ENCODE results near the gene SUGP2.
"Not testable (repeated sequence)": the region's sequence is repeated elsewhere in the genome, so short reads cannot be mapped to it uniquely, and the experiment has no call there.

SUGP2 gene

GRCh38 chr19:19042732-19043280, 9.5 kb upstream of the SUGP2 start:
- in situ Hi-C loops (cut with HindIII; ENCODE audit: low pct_ligation_motif_present, low pct_unique_long_range_greater_than_20kb, low sequenced_read_pairs) = no loop called here
- no peak for DNase-seq

- no peak for DNase-seq
- in situ Hi-C loops (cut with HindIII; ENCODE audit: low pct_ligation_motif_present, low pct_unique_long_range_greater_than_20kb, low sequenced_read_pairs) = no loop called here
Observed at GRCh38 chr19:19040417-19040816, 7.1 kb upstream of the SUGP2 start.

- no peak for DNase-seq
- in situ Hi-C loops (cut with HindIII; ENCODE audit: low pct_ligation_motif_present, low pct_unique_long_range_greater_than_20kb, low sequenced_read_pairs) = no loop called here
Observed at GRCh38 chr19:19039901-19040300, 6.6 kb upstream of the SUGP2 start.

GRCh38 chr19:19034204-19034624, 897 bp upstream of the SUGP2 start:
- in situ Hi-C loops (cut with HindIII; ENCODE audit: low pct_ligation_motif_present, low pct_unique_long_range_greater_than_20kb, low sequenced_read_pairs) = no loop called here
- DNase-seq = peak; percentile 82

GRCh38 chr19:19033176-19033425, 216 bp downstream of the SUGP2 start:
- in situ Hi-C loops (cut with HindIII; ENCODE audit: low pct_ligation_motif_present, low pct_unique_long_range_greater_than_20kb, low sequenced_read_pairs) = no loop called here
- DNase-seq = no peak

- DNase-seq = peak; percentile 4
- in situ Hi-C loops (cut with HindIII; ENCODE audit: low pct_ligation_motif_present, low pct_unique_long_range_greater_than_20kb, low sequenced_read_pairs) = no loop called here
Observed at GRCh38 chr19:19032420-19033175, 719 bp downstream of the SUGP2 start.

GRCh38 chr19:19031891-19032290, 1.4 kb downstream of the SUGP2 start:
- in situ Hi-C loops (cut with HindIII; ENCODE audit: low pct_ligation_motif_present, low pct_unique_long_range_greater_than_20kb, low sequenced_read_pairs) = no loop called here
- DNase-seq = no peak

- in situ Hi-C loops (cut with HindIII; ENCODE audit: low pct_ligation_motif_present, low pct_unique_long_range_greater_than_20kb, low sequenced_read_pairs) = no loop called here
- DNase-seq = no peak
Observed at GRCh38 chr19:19028526-19028925, 4.8 kb downstream of the SUGP2 start.

- in situ Hi-C loops (cut with HindIII; ENCODE audit: low pct_ligation_motif_present, low pct_unique_long_range_greater_than_20kb, low sequenced_read_pairs) = no loop called here
- DNase-seq = no peak
Observed at GRCh38 chr19:19027228-19027627, 6.1 kb downstream of the SUGP2 start.

- in situ Hi-C loops (cut with HindIII; ENCODE audit: low pct_ligation_motif_present, low pct_unique_long_range_greater_than_20kb, low sequenced_read_pairs) = no loop called here
- DNase-seq = no peak
Observed at GRCh38 chr19:19026299-19026971, 6.9 kb downstream of the SUGP2 start.

GRCh38 chr19:19025861-19026260, 7.5 kb downstream of the SUGP2 start:
- in situ Hi-C loops (cut with HindIII; ENCODE audit: low pct_ligation_motif_present, low pct_unique_long_range_greater_than_20kb, low sequenced_read_pairs) = no loop called here
- DNase-seq = no peak

GRCh38 chr19:19023376-19023775, 9.9 kb downstream of the SUGP2 start:
- in situ Hi-C loops (cut with HindIII; ENCODE audit: low pct_ligation_motif_present, low pct_unique_long_range_greater_than_20kb, low sequenced_read_pairs); DNase-seq: not testable (repeated sequence)

GRCh38 chr19:19022380-19022961, 10.8 kb downstream of the SUGP2 start:
- in situ Hi-C loops (cut with HindIII; ENCODE audit: low pct_ligation_motif_present, low pct_unique_long_range_greater_than_20kb, low sequenced_read_pairs) = no loop called here
- no peak for DNase-seq

- in situ Hi-C loops (cut with HindIII; ENCODE audit: low pct_ligation_motif_present, low pct_unique_long_range_greater_than_20kb, low sequenced_read_pairs) = no loop called here
Observed at GRCh38 chr19:19021115-19021514, 12.2 kb downstream of the SUGP2 start.

GRCh38 chr19:19010551-19010950, 22.8 kb downstream of the SUGP2 start:
- DNase-seq = no peak
- in situ Hi-C loops (cut with HindIII; ENCODE audit: low pct_ligation_motif_present, low pct_unique_long_range_greater_than_20kb, low sequenced_read_pairs) = no loop called here

More at GRCh38 chr19:19021115-19021514, 12.2 kb downstream of the SUGP2 start:
- peak; percentile 26 for DNase-seq

GRCh38 chr19:19009951-19010350, 23.4 kb downstream of the SUGP2 start:
- in situ Hi-C loops (cut with HindIII; ENCODE audit: low pct_ligation_motif_present, low pct_unique_long_range_greater_than_20kb, low sequenced_read_pairs) = no loop called here
- no peak for DNase-seq

GRCh38 chr19:19006213-19006612, 27.1 kb downstream of the SUGP2 start:
- no peak for DNase-seq
- in situ Hi-C loops (cut with HindIII; ENCODE audit: low pct_ligation_motif_present, low pct_unique_long_range_greater_than_20kb, low sequenced_read_pairs) = no loop called here

- no peak for DNase-seq
- in situ Hi-C loops (cut with HindIII; ENCODE audit: low pct_ligation_motif_present, low pct_unique_long_range_greater_than_20kb, low sequenced_read_pairs) = no loop called here
Observed at GRCh38 chr19:19004144-19004543, 29.2 kb downstream of the SUGP2 start.

GRCh38 chr19:18999896-19000620, 33.3 kb downstream of the SUGP2 start:
- in situ Hi-C loops (cut with HindIII; ENCODE audit: low pct_ligation_motif_present, low pct_unique_long_range_greater_than_20kb, low sequenced_read_pairs) = no loop called here
- DNase-seq = no peak
